ENCODE measurements around the gene RASL10A. TPM values are rescaled to one million over a fixed set of nuclear protein-coding genes. Genes with fewer than 3 reads are reported as not detected.

The RASL10A gene
- total and polyA plus RNA-seq, 2 donors from 2014 or later = 0.73 to 1.2 TPM

DNA sequence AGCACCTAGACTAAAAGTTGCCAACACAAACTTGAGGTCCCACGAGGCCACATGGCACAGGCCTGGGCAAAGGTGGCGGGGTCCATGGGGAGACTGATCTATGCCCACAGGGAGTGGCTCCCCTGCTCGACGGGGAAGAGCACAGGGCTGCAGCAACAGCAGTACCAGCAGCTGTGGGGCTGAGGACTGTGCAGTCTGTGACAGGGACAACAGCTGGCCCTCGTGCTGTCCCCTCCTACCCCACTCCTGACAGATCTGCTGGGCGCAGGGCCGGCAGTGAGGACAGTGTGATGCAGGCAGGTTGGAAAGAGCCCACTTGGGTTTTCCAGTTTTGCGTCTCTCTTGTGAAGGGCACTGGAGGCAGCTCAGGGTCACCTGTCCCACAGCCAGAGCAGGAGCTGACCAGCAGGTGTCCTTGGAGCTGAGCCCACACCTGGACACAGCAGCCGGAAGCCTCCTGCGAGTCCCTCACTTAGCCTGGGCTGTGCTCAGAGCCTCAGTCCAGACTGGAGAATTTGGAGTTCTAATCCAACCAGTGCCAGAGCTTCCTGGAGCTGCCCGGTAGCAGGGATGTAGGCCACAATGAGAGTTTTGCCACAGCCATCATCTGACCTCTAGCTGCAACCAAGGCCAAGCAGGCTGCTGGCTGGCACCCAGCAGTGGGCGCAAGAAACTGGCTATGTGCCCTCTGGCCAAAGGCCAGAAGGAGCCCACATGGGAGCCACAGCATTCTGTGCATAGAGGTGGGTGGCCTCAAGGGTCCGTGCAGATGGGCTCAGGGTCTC lies 12.6 kb downstream of the RASL10A start:
- intact Hi-C loops (cut with DNase I) = no loop called here
- Histone ChIP-seq H3K27ac (ENCODE audit: low read depth in 2 of 2, low read length in 2 of 2) (peak overlapping the region in 1 of 2 donors; percentile 32), H3K4me3 (ENCODE audit: low read length in 3 of 3) (no peak overlapping the region), H3K9me3 (ENCODE audit: control insufficient read depth in 2 of 3, insufficient read depth in 1 of 3, low read length in 3 of 3) (no peaks in the 10 kb centered on the region), H3K36me3 (ENCODE audit: control insufficient read depth in 2 of 3, insufficient read depth in 3 of 3, low read length in 3 of 3) (peaks cover 5 to 20% (median 18%) of the 10 kb centered on the region in 3 donors), H3K27me3 (ENCODE audit: control insufficient read depth, insufficient read depth, low read length) (no peaks in the 10 kb centered on the region), H3K4me1 (ENCODE audit: control insufficient read depth in 2 of 3, insufficient read depth in 2 of 3, low read depth in 1 of 3, low read length in 3 of 3) (peaks cover 0 to 20% (median 11%) of the 10 kb centered on the region in 3 donors), H3K9ac (ENCODE audit: low read length in 3 of 3) (no peak overlapping the region)
- DNase-seq (no peak), FAIRE-seq (no peak)
- TF ChIP-seq, protein P1, sequence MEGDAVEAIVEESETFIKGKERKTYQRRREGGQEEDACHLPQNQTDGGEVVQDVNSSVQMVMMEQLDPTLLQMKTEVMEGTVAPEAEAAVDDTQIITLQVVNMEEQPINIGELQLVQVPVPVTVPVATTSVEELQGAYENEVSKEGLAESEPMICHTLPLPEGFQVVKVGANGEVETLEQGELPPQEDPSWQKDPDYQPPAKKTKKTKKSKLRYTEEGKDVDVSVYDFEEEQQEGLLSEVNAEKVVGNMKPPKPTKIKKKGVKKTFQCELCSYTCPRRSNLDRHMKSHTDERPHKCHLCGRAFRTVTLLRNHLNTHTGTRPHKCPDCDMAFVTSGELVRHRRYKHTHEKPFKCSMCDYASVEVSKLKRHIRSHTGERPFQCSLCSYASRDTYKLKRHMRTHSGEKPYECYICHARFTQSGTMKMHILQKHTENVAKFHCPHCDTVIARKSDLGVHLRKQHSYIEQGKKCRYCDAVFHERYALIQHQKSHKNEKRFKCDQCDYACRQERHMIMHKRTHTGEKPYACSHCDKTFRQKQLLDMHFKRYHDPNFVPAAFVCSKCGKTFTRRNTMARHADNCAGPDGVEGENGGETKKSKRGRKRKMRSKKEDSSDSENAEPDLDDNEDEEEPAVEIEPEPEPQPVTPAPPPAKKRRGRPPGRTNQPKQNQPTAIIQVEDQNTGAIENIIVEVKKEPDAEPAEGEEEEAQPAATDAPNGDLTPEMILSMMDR (IDR thresholded peaks at IDR 0.05; ENCODE audit: borderline replicate concordance, extremely low read depth, insufficient read depth) = no peak

DNA sequence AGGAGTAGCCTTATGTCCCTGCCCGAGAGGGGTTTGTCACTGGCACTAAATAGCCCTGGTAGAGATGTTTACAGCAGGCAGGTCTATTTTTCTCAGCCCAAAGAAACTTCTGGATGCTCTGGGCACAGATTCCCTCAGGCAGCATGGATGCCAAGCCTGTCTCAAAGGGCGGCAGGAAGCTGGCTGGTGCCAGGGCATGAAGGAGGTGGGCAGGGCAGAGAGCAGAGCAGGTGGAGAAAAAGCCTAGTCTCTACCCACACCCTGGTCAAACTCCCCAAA lies 13.2 kb downstream of the RASL10A start:
- H3K9ac ChIP-seq (ENCODE audit: low read length in 3 of 3) = no peak overlapping the region
- TF ChIP-seq, protein P1 (IDR thresholded peaks at IDR 0.05; ENCODE audit: borderline replicate concordance, extremely low read depth, insufficient read depth) = no peak
- H3K27me3 ChIP-seq (ENCODE audit: control insufficient read depth, insufficient read depth, low read length) = no peaks in the 10 kb centered on the region
- no peaks in the 10 kb centered on the region for H3K9me3 ChIP-seq (ENCODE audit: control insufficient read depth in 2 of 3, insufficient read depth in 1 of 3, low read length in 3 of 3)
- DNase-seq (no peak), FAIRE-seq (no peak)
- H3K4me3 ChIP-seq (ENCODE audit: low read length in 3 of 3) = no peak overlapping the region
- peaks cover 0 to 16% (median 7%) of the 10 kb centered on the region in 3 donors for H3K4me1 ChIP-seq (ENCODE audit: control insufficient read depth in 2 of 3, insufficient read depth in 2 of 3, low read depth in 1 of 3, low read length in 3 of 3)
- intact Hi-C loops (cut with DNase I) = no loop called here
- H3K36me3 ChIP-seq (ENCODE audit: control insufficient read depth in 2 of 3, insufficient read depth in 3 of 3, low read length in 3 of 3) = peaks cover 10 to 25% (median 23%) of the 10 kb centered on the region in 3 donors
- H3K27ac ChIP-seq (ENCODE audit: low read depth in 2 of 2, low read length in 2 of 2) = no peak overlapping the region

DNA sequence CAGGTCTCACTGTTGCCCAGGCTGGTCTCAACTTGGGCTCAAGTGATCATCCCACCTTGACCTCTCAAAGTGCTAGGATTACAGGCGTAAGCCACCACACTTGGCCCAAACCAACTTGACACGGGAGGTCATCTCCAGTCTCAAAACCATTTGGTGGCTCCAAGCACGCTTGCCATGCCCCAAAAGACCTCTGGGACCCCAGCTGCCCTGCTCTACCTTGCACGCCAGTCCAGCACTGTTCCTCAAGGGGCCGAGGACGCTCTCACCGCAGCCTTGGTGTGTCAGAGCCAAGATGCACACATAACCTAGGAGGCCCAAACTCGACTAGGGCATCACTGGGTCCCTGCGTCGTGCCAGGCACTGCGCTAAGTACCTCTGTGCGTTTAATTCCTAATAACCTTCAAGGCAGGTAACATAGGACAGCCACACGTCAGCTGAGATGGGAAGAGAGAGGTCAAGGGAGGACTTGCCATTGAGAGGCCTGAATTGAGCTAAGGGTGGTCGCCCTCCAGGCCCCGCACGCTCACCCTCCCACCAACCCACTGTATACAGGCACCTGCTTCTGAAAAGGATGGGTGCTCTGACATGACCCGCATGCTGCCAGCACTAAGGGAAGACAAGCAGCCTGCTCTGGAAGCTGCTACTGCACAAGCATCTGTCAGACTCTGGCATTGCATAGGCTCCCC lies 13.6 kb downstream of the RASL10A start:
- no peak overlapping the region for H3K9ac ChIP-seq (ENCODE audit: low read length in 3 of 3)
- peaks cover 0 to 14% (median 7%) of the 10 kb centered on the region in 3 donors for H3K4me1 ChIP-seq (ENCODE audit: control insufficient read depth in 2 of 3, insufficient read depth in 2 of 3, low read depth in 1 of 3, low read length in 3 of 3)
- no peak overlapping the region for H3K4me3 ChIP-seq (ENCODE audit: low read length in 3 of 3)
- intact Hi-C loops (cut with DNase I) = no loop called here
- DNase-seq (no peak), FAIRE-seq (no peak)
- H3K36me3 ChIP-seq (ENCODE audit: control insufficient read depth in 2 of 3, insufficient read depth in 3 of 3, low read length in 3 of 3) = peaks cover 14 to 30% (median 28%) of the 10 kb centered on the region in 3 donors
- H3K9me3 ChIP-seq (ENCODE audit: control insufficient read depth in 2 of 3, insufficient read depth in 1 of 3, low read length in 3 of 3) = no peaks in the 10 kb centered on the region
- no peak overlapping the region for H3K27ac ChIP-seq (ENCODE audit: low read depth in 2 of 2, low read length in 2 of 2)
- TF ChIP-seq, protein P1 (IDR thresholded peaks at IDR 0.05; ENCODE audit: borderline replicate concordance, extremely low read depth, insufficient read depth) = no peak
- H3K27me3 ChIP-seq (ENCODE audit: control insufficient read depth, insufficient read depth, low read length) = no peaks in the 10 kb centered on the region

Measured in kidney (tissue), 14 donors.